NCI-H526 (cell line): ENCODE data around the gene GARIN3.
A peak's percentile ranks its signal among the peaks of the same experiment; 100 is the strongest.

Source experiments
- DNase-seq, 2 experiments: peaks; one replicate each; lab custom pipeline; 2025; lab: John Stamatoyannopoulos, UW

GARIN3 gene

GRCh38 chr5:157148734-157149615 is 17.1 kb downstream of the GARIN3 start:
- peak; percentile 47 to 81 for DNase-seq

GRCh38 chr5:157143127-157143971 is 22.7 kb downstream of the GARIN3 start:
- peak in 1 of 2 experiments; percentile 72 for DNase-seq

- DNase-seq = peak; percentile 96 to 98
These were observed 23.5 kb downstream of the GARIN3 start, which contains the start of gene MED7 for GRCh38 chr5:157142317-157143126. Gene MED7 (minus strand): TSS chr5:157142865. CDS start chr5:157139431, 3,434 bp downstream.

- no peak for DNase-seq
These were observed 28.4 kb downstream of the GARIN3 start for GRCh38 chr5:157137691-157138090.

- DNase-seq = no peak
These were observed 33.8 kb downstream of the GARIN3 start for GRCh38 chr5:157132281-157132612.

GRCh38 chr5:157130925-157131324 is 35.1 kb downstream of the GARIN3 start:
- peak in 1 of 2 experiments; percentile 2 for DNase-seq

- DNase-seq = no peak
These were observed 44.4 kb downstream of the GARIN3 start for GRCh38 chr5:157121709-157122108.

- no peak for DNase-seq
These were observed 46.0 kb downstream of the GARIN3 start for GRCh38 chr5:157120102-157120501.

GRCh38 chr5:157116483-157116954 is 49.5 kb downstream of the GARIN3 start:
- DNase-seq = no peak

- DNase-seq = no peak
These were observed 50.6 kb downstream of the GARIN3 start for GRCh38 chr5:157115502-157115901.

GRCh38 chr5:157115012-157115411 is 51.1 kb downstream of the GARIN3 start:
- no peak for DNase-seq

- DNase-seq = no peak
These were observed 53.1 kb downstream of the GARIN3 start for GRCh38 chr5:157113002-157113401.
